OCI-LY1 (cell line): ENCODE measurements around the gene KCNK4.

Experiments
- H2AFZ ChIP-seq: fragments of 200-600 bp; sonication (generic), shearing (Covaris generic); 2 replicates; pipeline ENCODE4 v1.6.0; 2014; ENCODE audit warnings: antibody characterized with exemption, mild to moderate bottlenecking, low read length
- H3F3A ChIP-seq: fragments of 200-600 bp; sonication (generic), shearing (Covaris generic); 2 replicates; pipeline ENCODE4 v1.6.0; 2014; ENCODE audit warnings: mild to moderate bottlenecking, antibody characterized with exemption, low read length, moderate library complexity; ENCODE audit not compliant: insufficient read depth
- H3K27ac ChIP-seq: fragments of 200-600 bp; sonication (generic); 2 replicates; pipeline ENCODE4 v1.5.1; 2014; ENCODE audit warnings: low read length, mixed run types, mild to moderate bottlenecking, low read depth; ENCODE audit not compliant: poor library complexity, severe bottlenecking
- H3K27me3 ChIP-seq: fragments of 200-600 bp; sonication (generic); 2 replicates; pipeline ENCODE4 v1.6.0; 2014; ENCODE audit warnings: antibody characterized with exemption, mild to moderate bottlenecking, low read length, moderate library complexity; ENCODE audit not compliant: insufficient read depth
- H3K36me3 ChIP-seq: fragments of 200-600 bp; sonication (generic); 2 replicates; pipeline ENCODE4 v1.6.1; 2014; ENCODE audit warnings: mild to moderate bottlenecking, antibody characterized with exemption, low read length, moderate library complexity, mixed read lengths; ENCODE audit not compliant: insufficient read depth
- H3K4me1 ChIP-seq: fragments of 200-600 bp; sonication (generic); 2 replicates; pipeline ENCODE4 v1.5.1; 2014; ENCODE audit warnings: mild to moderate bottlenecking, low read length, moderate library complexity; ENCODE audit not compliant: insufficient read depth, severe bottlenecking
- H3K4me2 ChIP-seq: fragments of 200-600 bp; sonication (generic), shearing (Covaris generic); 2 replicates; pipeline ENCODE4 v1.6.1; 2014; ENCODE audit warnings: low read length
- H3K4me3 ChIP-seq: fragments of 200-600 bp; sonication (generic); 2 replicates; pipeline ENCODE4 v1.5.1; 2014; ENCODE audit warnings: low read length, low read depth, mild to moderate bottlenecking, mixed read lengths; ENCODE audit not compliant: poor library complexity, severe bottlenecking
- H3K79me2 ChIP-seq: fragments of 200-600 bp; shearing (Covaris generic); 2 replicates; pipeline ENCODE4 v1.6.1; 2016; ENCODE audit warnings: mixed run types, low read length, mixed read lengths; ENCODE audit not compliant: insufficient read depth
- H3K9ac ChIP-seq: fragments of 200-600 bp; sonication (generic), shearing (Covaris generic); 2 replicates; pipeline ENCODE4 v1.6.1; 2014; ENCODE audit warnings: mild to moderate bottlenecking, low read length, mixed read lengths
- H3K9me2 ChIP-seq: fragments of 200-600 bp; sonication (generic), shearing (Covaris generic); 2 replicates; pipeline ENCODE4 v1.6.1; 2014; ENCODE audit warnings: low read depth, mild to moderate bottlenecking, low read length, mixed read lengths
- H3K9me3 ChIP-seq: fragments of 200-600 bp; shearing (Covaris generic); 2 replicates; pipeline ENCODE4 v1.6.1; 2014; ENCODE audit warnings: low read length, mixed read lengths
- H4K20me1 ChIP-seq: fragments of 200-600 bp; sonication (generic), shearing (Covaris generic); 2 replicates; pipeline ENCODE4 v1.6.0; 2016; ENCODE audit warnings: mild to moderate bottlenecking, low read length; ENCODE audit not compliant: insufficient read depth
- CTCF ChIP-seq: fragments of 200-600 bp; sonication (generic), shearing (Covaris generic); IDR thresholded peaks from 2 replicates; pipeline ENCODE4 v1.5.1; 2017; ENCODE audit warnings: mild to moderate bottlenecking, antibody characterized with exemption, low read length, moderate library complexity, mixed read lengths
- EZH2 ChIP-seq: fragments of 200-600 bp; sonication (generic), shearing (Covaris generic); IDR thresholded peaks from 2 replicates; pipeline ENCODE4 v1.8.0; 2017; ENCODE audit warnings: borderline replicate concordance, mixed run types, mild to moderate bottlenecking, antibody characterized with exemption, low read length, moderate library complexity, mixed read lengths

The KCNK4 gene

DNA sequence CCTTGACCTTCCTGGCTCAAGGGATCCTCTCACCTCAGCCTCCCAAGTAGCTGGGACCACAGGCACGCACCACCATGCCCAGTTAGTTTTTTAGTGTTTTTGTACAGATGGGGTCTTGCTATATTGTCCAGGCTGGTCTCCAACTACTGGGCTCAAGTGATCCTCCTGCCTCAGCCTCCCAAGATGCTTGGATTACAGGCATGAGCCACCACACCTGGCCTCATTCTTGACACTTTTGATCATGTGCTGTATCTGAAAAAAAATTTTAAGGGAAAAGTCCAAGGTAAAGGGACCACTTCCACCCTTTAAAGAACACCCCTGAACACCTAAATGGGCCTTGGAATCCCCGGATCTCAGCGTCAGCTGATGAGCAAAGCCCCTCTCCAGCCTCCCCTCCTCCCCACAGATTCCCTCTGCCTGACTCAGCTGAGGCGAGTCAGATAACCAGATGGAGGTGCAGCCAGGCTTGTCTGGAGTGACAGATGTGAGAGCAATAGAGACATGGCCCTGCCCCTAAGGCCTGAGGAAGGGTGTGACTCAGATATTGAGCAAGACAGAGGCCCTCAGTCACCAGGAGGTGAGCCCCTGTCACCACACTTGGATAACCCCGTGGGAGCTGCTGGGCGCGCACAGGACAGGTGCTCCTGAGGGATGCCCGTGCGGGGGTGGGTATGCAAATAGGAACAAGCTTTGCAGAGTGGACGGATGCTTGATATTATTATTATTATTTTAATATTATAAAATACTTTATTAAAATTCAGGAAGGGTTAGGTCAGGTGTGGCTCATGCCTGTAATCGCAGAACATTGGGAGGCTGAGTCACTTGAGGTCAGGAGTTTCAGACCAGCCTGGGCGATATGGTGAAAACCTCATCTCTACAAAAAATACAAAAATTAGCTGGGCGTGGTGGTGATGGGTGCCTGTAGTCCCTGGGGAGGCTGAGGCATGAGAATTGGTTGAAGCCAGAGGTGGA, 43.9 kb downstream of the KCNK4 start:
- Histone ChIP-seq H2AFZ (no peak overlapping the region), H3F3A (no peaks in the 10 kb centered on the region), H3K79me2 (no peaks in the 10 kb centered on the region), H3K27ac (peak overlapping the region; percentile 47), H4K20me1 (no peaks in the 10 kb centered on the region), H3K27me3 (no peaks in the 10 kb centered on the region), H3K4me2 (no peak overlapping the region; the same call in 1 of the 2 replicates), H3K4me3 (no peak overlapping the region), H3K4me1 (peaks cover 31% of the 10 kb centered on the region), H3K9me3 (no peaks in the 10 kb centered on the region), H3K36me3 (peaks cover 9% of the 10 kb centered on the region; the same call in 1 of the 2 replicates), H3K9ac (no peak overlapping the region), H3K9me2 (no peaks in the 10 kb centered on the region)
- TF ChIP-seq CTCF (no peak), EZH2 (no peak)

GRCh38 chr11:64337538-64338249, 46.6 kb downstream of the KCNK4 start:
- Histone ChIP-seq H3F3A (no peaks in the 10 kb centered on the region), H3K9ac (no peak overlapping the region), H3K9me3 (no peaks in the 10 kb centered on the region), H3K4me3 (no peak overlapping the region), H3K4me2 (no peak overlapping the region), H3K27ac (peak overlapping the region; percentile 26), H3K9me2 (no peaks in the 10 kb centered on the region), H2AFZ (no peak overlapping the region), H3K79me2 (no peaks in the 10 kb centered on the region), H3K36me3 (peaks cover 9% of the 10 kb centered on the region; the same call in 1 of the 2 replicates), H3K4me1 (peaks cover 39% of the 10 kb centered on the region), H3K27me3 (no peaks in the 10 kb centered on the region), H4K20me1 (no peaks in the 10 kb centered on the region)
- TF ChIP-seq CTCF, result no peak
- no peak for TF ChIP-seq EZH2

DNA sequence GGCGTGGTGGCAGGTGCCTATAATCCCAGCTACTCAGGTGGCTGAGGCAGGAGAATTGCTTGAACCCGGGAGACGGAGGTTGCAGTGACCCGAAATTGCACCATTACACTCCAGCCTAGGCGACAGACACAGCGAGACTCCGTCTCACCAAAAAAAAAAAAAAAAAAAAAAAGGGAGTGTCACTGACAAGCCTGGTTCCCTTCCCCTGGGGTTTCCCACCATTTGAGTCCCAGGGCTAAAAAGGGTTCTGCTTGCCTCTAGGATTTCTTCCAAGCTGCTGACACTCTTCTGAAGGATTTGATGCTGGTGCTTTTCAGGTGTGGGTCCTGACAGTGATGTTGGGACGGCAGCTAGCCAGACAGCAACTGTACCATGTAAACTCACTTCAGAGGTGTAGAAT, 47.6 kb downstream of the KCNK4 start:
- Histone ChIP-seq H3K9ac (peak overlapping the region; percentile 75; the same call in 1 of the 2 replicates), H3K27me3 (no peaks in the 10 kb centered on the region), H3K36me3 (peaks cover 16% of the 10 kb centered on the region; the same call in 1 of the 2 replicates), H3K4me3 (peak overlapping the region; percentile 70), H3K27ac (peak overlapping the region; percentile 79), H3K4me1 (peaks cover 39% of the 10 kb centered on the region), H4K20me1 (no peaks in the 10 kb centered on the region), H3K4me2 (peak overlapping the region; percentile 93), H3K9me2 (no peaks in the 10 kb centered on the region), H3K9me3 (no peaks in the 10 kb centered on the region), H3F3A (no peaks in the 10 kb centered on the region), H2AFZ (no peak overlapping the region), H3K79me2 (no peaks in the 10 kb centered on the region)
- TF ChIP-seq CTCF (no peak), EZH2 (no peak)
